HG03439 (cell line): Measurements from ENCODE around the gene LIN7A.

ENCODE experiments used
- ATAC-seq: cut with Tn5 transposase; IDR thresholded peaks from one replicate; pipeline ENCODE4 v1.9.1; 2021; ENCODE audit warnings: mild to moderate bottlenecking, moderate library complexity; ENCODE audit not compliant: unreplicated experiment

LIN7A gene

GRCh38 chr12:80861641-80862378, 75.9 kb downstream of the LIN7A start:
- ATAC-seq: no peak

GRCh38 chr12:80860928-80861327, 76.8 kb downstream of the LIN7A start:
- no peak for ATAC-seq

- ATAC-seq: no peak
These were observed 77.5 kb downstream of the LIN7A start for GRCh38 chr12:80860206-80860605.

GRCh38 chr12:80858356-80858755, 79.4 kb downstream of the LIN7A start:
- ATAC-seq: no peak

- no peak for ATAC-seq
These were observed 80.4 kb downstream of the LIN7A start for GRCh38 chr12:80857311-80857710.

GRCh38 chr12:80849337-80849736, 88.4 kb downstream of the LIN7A start:
- ATAC-seq: no peak

- no peak for ATAC-seq
These were observed 88.9 kb downstream of the LIN7A start for GRCh38 chr12:80848858-80849257.

GRCh38 chr12:80847575-80847974, 90.2 kb downstream of the LIN7A start:
- no peak for ATAC-seq

- no peak for ATAC-seq
These were observed 90.8 kb downstream of the LIN7A start for GRCh38 chr12:80846952-80847351.

- no peak for ATAC-seq
These were observed 92.1 kb downstream of the LIN7A start for GRCh38 chr12:80845639-80846038.

- no peak for ATAC-seq
These were observed 93.8 kb downstream of the LIN7A start for GRCh38 chr12:80843969-80844368.

GRCh38 chr12:80838708-80839107, 99.0 kb downstream of the LIN7A start:
- peak; percentile 48 for ATAC-seq

GRCh38 chr12:80838024-80838658, 99.6 kb downstream of the LIN7A start:
- ATAC-seq: peak; percentile 11

GRCh38 chr12:80837342-80837978, 100.3 kb downstream of the LIN7A start:
- peak; percentile 43 for ATAC-seq

GRCh38 chr12:80834724-80835123, 103.0 kb downstream of the LIN7A start:
- no peak for ATAC-seq

- no peak for ATAC-seq
These were observed 107.1 kb downstream of the LIN7A start for GRCh38 chr12:80830533-80831088.

- ATAC-seq: no peak
These were observed 108.0 kb downstream of the LIN7A start for GRCh38 chr12:80829767-80830166.

GRCh38 chr12:80825506-80825905, 112.2 kb downstream of the LIN7A start:
- ATAC-seq: no peak

- ATAC-seq: no peak
These were observed 114.3 kb downstream of the LIN7A start for GRCh38 chr12:80823393-80823792.

GRCh38 chr12:80821513-80822000, 116.2 kb downstream of the LIN7A start:
- peak; percentile 59 for ATAC-seq

- ATAC-seq: no peak
These were observed 118.9 kb downstream of the LIN7A start for GRCh38 chr12:80818878-80819277.

GRCh38 chr12:80815351-80815750, 122.4 kb downstream of the LIN7A start:
- ATAC-seq: no peak
